ENCODE measurements around the gene COL23A1.
"Not testable (repeated sequence)": the region's sequence is repeated elsewhere in the genome, so short reads cannot be mapped to it uniquely, and the experiment has no call there.

The COL23A1 gene

GRCh38 chr5:178199581-178200434 is 390.4 kb downstream of the COL23A1 start:
- DNase-seq, result no peak

- no peak for DNase-seq
These were observed 391.5 kb downstream of the COL23A1 start for GRCh38 chr5:178198706-178199105.

DNA sequence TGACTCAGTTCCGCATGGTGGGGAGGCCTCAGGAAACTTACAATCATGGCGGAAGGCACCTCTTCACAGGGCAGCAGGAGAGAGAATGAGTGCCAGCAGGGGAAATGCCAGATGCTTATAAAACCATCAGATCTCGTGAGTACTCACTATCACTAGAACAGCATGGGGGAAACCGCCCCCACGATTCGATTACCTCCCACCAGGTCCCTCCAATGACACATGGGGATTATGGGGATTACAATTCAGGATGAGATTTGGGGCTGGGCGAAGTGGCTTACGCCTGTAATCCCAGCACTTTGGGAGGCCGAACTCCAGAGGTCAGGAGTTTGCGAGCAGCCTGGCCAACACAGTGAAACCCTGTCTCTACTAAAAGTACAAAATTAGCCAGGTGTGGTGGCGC is 392.0 kb downstream of the COL23A1 start:
- DNase-seq, result not testable (repeated sequence)

- no peak for DNase-seq
These were observed 393.2 kb downstream of the COL23A1 start for GRCh38 chr5:178196986-178197385.

DNA sequence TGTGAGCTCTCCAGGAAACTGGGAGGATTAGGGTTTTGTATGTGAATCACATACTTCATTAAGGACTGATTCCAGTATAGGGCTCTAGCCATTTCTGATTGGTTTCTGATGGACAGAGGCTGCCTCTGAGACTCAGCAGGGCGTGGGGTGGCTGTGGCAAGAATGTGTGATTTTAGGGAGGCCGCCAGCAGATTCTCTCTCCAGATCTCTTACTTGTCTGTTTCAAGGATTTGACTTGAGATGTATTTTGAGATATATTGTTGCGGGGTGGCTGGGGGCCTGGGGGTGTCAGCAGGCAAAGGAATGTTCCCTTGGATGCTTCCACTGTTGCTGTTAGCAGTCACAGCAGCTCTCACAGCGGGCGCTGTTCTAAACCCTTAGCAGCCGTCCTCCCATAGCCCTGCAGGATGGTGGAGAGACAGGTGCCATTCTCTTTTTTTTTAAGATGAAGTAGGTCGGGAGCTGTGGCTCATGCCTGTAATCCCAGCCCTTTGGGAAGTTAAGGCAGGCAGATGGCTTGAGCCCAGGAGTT is 393.8 kb downstream of the COL23A1 start:
- no peak for DNase-seq

GRCh38 chr5:178194026-178194425 is 396.2 kb downstream of the COL23A1 start:
- no peak for DNase-seq

DNA sequence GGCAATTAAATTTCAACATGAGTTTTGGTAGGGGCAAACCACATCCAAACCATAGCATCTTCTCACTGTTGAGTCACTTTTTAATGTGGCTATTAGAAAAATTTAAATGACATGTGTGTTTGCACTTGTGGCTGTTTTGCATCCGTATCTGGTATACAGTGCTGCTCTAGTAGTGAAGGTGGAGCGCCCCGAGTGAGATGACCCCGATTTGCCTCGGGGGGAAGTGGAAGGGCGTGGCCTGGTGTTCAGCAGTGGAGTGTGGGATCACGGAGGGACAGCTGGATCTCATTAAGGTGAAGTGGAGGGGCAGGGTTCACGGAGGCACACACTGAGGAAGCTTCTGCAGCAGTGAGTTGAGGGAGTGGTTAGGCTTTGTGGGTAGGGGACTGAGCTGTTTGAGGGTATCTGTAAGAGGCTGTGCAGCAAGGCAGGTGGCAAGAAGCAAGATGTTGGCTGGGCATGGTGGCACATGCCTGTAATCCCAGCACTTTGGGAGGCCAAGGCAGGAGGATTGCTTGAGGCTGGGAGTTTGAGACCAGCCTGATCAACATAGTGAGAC is 396.9 kb downstream of the COL23A1 start:
- DNase-seq, result peak; percentile 37 to 38

- no peak for DNase-seq
These were observed 397.4 kb downstream of the COL23A1 start for GRCh38 chr5:178192787-178193186.

DNA sequence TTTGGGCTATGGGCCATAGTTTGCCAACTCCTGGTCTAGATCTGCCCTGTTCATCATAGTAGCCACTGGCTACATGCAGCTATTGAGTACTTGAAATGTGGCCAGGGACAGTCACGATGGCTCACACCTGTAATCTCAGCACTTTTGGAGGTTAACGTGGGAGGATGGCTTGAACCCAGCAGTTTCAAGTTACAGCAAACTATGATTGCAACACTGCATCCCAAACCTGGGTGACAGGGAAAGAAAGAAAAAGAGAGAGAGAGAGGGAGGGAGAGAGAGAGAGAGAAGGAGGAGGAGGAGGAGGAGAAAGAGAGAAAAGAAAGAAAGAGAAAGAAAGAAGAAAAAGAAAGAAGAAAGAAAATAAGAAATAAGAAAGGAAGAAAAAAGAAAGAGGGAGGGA is 397.9 kb downstream of the COL23A1 start:
- DNase-seq, result no peak

GRCh38 chr5:178191661-178192060 is 398.5 kb downstream of the COL23A1 start:
- no peak for DNase-seq

DNA sequence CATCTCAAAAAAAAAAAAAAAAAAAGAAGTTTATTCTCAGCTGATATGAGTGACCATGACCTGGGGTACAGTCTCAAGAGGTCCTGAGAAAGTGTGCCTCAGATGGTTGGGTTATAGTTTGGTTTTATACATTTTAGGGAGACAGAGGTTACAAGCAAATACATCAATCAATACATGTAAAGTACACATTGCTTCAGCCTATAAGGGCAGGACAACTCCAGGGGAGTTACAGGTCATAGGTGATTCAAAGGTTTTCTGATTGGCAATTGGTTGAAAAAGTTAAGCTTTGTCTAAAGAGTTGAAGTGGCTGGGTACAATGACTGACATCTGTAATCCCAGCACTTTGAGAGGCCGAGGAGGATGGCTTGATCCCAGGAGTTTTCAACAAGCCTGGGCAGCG is 400.8 kb downstream of the COL23A1 start:
- DNase-seq, result no peak

Data from NCI-H526 (cell line).